T-cell (primary cell): Measurements from ENCODE around the gene ZBTB42. TPM values are rescaled to one million over a fixed set of nuclear protein-coding genes. Genes with fewer than 3 reads are reported as not detected.

Experiments
- ATAC-seq, 4 experiments: fragments of 200-7000 bp in 3 of 4; fragments of 150-1000 bp in 1 of 4; cut with Tn5 transposase; replicated peaks in 1 of 4; 1 replicate in 3 of 4; 2 replicates in 1 of 4; pipeline ENCODE4 v1.10.0; 2021; ENCODE audit warnings: moderate library complexity in 3 of 4, mild to moderate bottlenecking in 2 of 4, moderate number of reproducible peaks in 1 of 4
- CTCF ChIA-PET, 2 donors: fragments of 300-600 bp; sonication (Branson Sonifier 250); formaldehyde crosslinking; loops; one replicate each; lab custom pipeline; 2022; ENCODE audit warnings: antibody characterized with exemption in 2 of 2; lab: Charles Lee
- POLR2A ChIA-PET, 2 donors: fragments of 300-600 bp; sonication (Branson Sonifier 250); formaldehyde crosslinking; loops; one replicate each; lab custom pipeline; 2022; ENCODE audit warnings: antibody characterized with exemption in 2 of 2; lab: Charles Lee
- DNase-seq, 35 experiments: peaks; one replicate each; pipeline versions ENCODE4 v3.0.0 to v3.0.0-alpha.2; 2013 to 2023
- H3K27ac ChIP-seq: one replicate; pipeline ENCODE4 v1.5.1; 2013; ENCODE audit warnings: low read length
- H3K27me3 ChIP-seq, 2 experiments: replicated peaks in 1 of 2; 1 replicate in 1 of 2; 2 replicates in 1 of 2; pipeline versions ENCODE4 v1.6.1 to v1.7.0; 2013; ENCODE audit warnings: low read length in 1 of 2, mixed read lengths in 1 of 2; ENCODE audit not compliant: control insufficient read depth in 2 of 2, insufficient read depth in 2 of 2; ENCODE audit errors: extremely low read depth in 1 of 2
- H3K36me3 ChIP-seq, 2 donors: 1 replicate in 1 of 2; 2 replicates in 1 of 2; pipeline versions ENCODE4 v1.6.1 to v1.7.0; 2013; ENCODE audit warnings: low read length in 1 of 2; ENCODE audit not compliant: control insufficient read depth in 2 of 2, insufficient read depth in 1 of 2; ENCODE audit errors: extremely low read depth in 1 of 2
- H3K4me1 ChIP-seq, 2 experiments: 1 replicate in 1 of 2; 2 replicates in 1 of 2; pipeline versions ENCODE4 v1.6.1 to v1.7.0; 2013; ENCODE audit warnings: low read length in 2 of 2, mixed read lengths in 1 of 2; ENCODE audit not compliant: insufficient read depth in 2 of 2, control insufficient read depth in 1 of 2; ENCODE audit errors: extremely low read depth in 1 of 2
- H3K4me3 ChIP-seq, 2 donors: 1 replicate in 1 of 2; 2 replicates in 1 of 2; pipeline versions ENCODE4 v1.5.1 to v1.7.0; 2013; ENCODE audit warnings: mild to moderate bottlenecking in 2 of 2, low read length in 1 of 2, moderate library complexity in 1 of 2; ENCODE audit not compliant: control insufficient read depth in 1 of 2; ENCODE audit errors: extremely low read depth in 1 of 2
- H3K9me3 ChIP-seq: 2 replicates; pipeline ENCODE4 v1.7.0; 2013
- H3K27ac Mint-ChIP-seq, 2 donors: one replicate each; pipeline ENCODE4 v1.8.0; 2020 to 2021; ENCODE audit warnings: mild to moderate bottlenecking in 2 of 2, mixed read lengths in 2 of 2
- H3K27me3 Mint-ChIP-seq, 2 donors: one replicate each; pipeline ENCODE4 v1.8.0; 2021 to 2022; ENCODE audit warnings: mixed read lengths in 2 of 2
- H3K36me3 Mint-ChIP-seq: one replicate; pipeline ENCODE4 v1.8.0; 2021; ENCODE audit warnings: mixed read lengths
- H3K4me1 Mint-ChIP-seq, 3 donors: one replicate each; pipeline ENCODE4 v1.8.0; 2020 to 2022; ENCODE audit warnings: mixed read lengths in 3 of 3, mild to moderate bottlenecking in 1 of 3
- H3K4me3 Mint-ChIP-seq, 3 donors: one replicate each; pipeline ENCODE4 v1.8.0; 2020 to 2022; ENCODE audit warnings: mild to moderate bottlenecking in 3 of 3, mixed read lengths in 3 of 3, moderate library complexity in 3 of 3
- H3K9me3 Mint-ChIP-seq, 3 donors: one replicate each; pipeline ENCODE4 v1.8.0; 2020 to 2022; ENCODE audit warnings: mixed read lengths in 3 of 3
- WGBS: methylation state at CpG from one replicate; pipeline ENCODE4 v1.1.5; 2013; ENCODE audit warnings: missing lambda C conversion rate; ENCODE audit not compliant: insufficient coverage; 5-methylcytosine and 5-hydroxymethylcytosine counted together
- total RNA-seq, 35 experiments: library from RNA in 6 of 35; stranded (reverse) in 6 of 35; fragments of 120-200 nt in 1 of 35; gene quantifications; one replicate each; pipeline versions ENCODE4 v1.2.1 to v1.2.4 and lab custom pipeline; 2013 to 2026

Gene ZBTB42
- total RNA-seq, 5 donors from 2014 or later (not counting 1 experiment from before 2014, with no cell fraction given) = 3.5 to 10.5 (median 9.4) TPM

GRCh38 chr14:104824353-104824997 lies 23.6 kb downstream of the ZBTB42 start:
- peaks cover 20 to 27% (median 25%) of the 10 kb centered on the region in 3 donors for H3K4me1 Mint-ChIP-seq
- 100% methylated on average over 2 of the region's 2 CpGs for WGBS
- POLR2A ChIA-PET = interaction anchor here in 1 of 2 donors (0.6 kb wide), 1 partner anchor 40 kb away, joined by 3 read pairs; no protein-coding TSS in a partner anchor

GRCh38 chr14:104826189-104826860 lies 25.4 kb downstream of the ZBTB42 start:
- H3K4me3 Mint-ChIP-seq = peak overlapping the region; percentile 79 to 94 (median 83)

More at GRCh38 chr14:104824353-104824997, 23.6 kb downstream of the ZBTB42 start:
- ATAC-seq (no peak), DNase-seq (no peak)
- Mint-ChIP-seq H3K4me3 (peak overlapping the region; percentile 79 to 94 (median 83)), H3K9me3 (peaks cover 0 to 7% (median 0%) of the 10 kb centered on the region in 3 donors), H3K27me3 (peaks cover 0 to 15% of the 10 kb centered on the region in 2 donors), H3K27ac (peak overlapping the region in 1 of 2 donors; percentile 49), H3K36me3 (no peaks in the 10 kb centered on the region)
- no peak overlapping the region for H3K4me3 ChIP-seq
- H3K9me3 ChIP-seq = no peaks in the 10 kb centered on the region
- CTCF ChIA-PET = interaction anchor here in 1 of 2 donors (2.6 kb wide), 1 partner anchor 72 kb away, joined by 11 read pairs; the partner anchor contains the start of gene SIVA1
- H3K27me3 ChIP-seq = peaks cover 0 to 29% of the 10 kb centered on the region in 2 experiments
- no peaks in the 10 kb centered on the region for H3K36me3 ChIP-seq
- peaks cover 0 to 24% of the 10 kb centered on the region in 2 experiments for H3K4me1 ChIP-seq
- H3K27ac ChIP-seq = no peak overlapping the region

GRCh38 chr14:104826861-104827176 lies 25.9 kb downstream of the ZBTB42 start:
- Histone ChIP-seq H3K4me3 (peak overlapping the region; percentile 37 to 65), H3K27ac (no peak overlapping the region), H3K36me3 (no peaks in the 10 kb centered on the region), H3K27me3 (peaks cover 0 to 29% of the 10 kb centered on the region in 2 experiments), H3K9me3 (no peaks in the 10 kb centered on the region), H3K4me1 (peaks cover 0 to 24% of the 10 kb centered on the region in 2 experiments)
- Mint-ChIP-seq H3K4me1 (peaks cover 20 to 27% (median 25%) of the 10 kb centered on the region in 3 donors), H3K36me3 (no peaks in the 10 kb centered on the region), H3K4me3 (peak overlapping the region; percentile 75 to 94 (median 79)), H3K27me3 (peaks cover 0 to 15% of the 10 kb centered on the region in 2 donors), H3K27ac (peak overlapping the region in 1 of 2 donors; percentile 52), H3K9me3 (peaks cover 0 to 7% (median 0%) of the 10 kb centered on the region in 3 donors)
- ATAC-seq (peak in 3 of 4 experiments; percentile 1 to 3 (median 2)), DNase-seq (peak in 1 of 35 experiments; percentile 2)
- CTCF ChIA-PET = interaction anchor here (0.6 to 2.6 kb wide), 8 partner anchors 16 to 104 kb away, joined by 3 to 11 read pairs (median 3); partner anchors contain the start of gene SIVA1 (in 1 of the 2)
- 4% methylated on average over 22 of the region's 27 CpGs for WGBS
- POLR2A ChIA-PET = no interaction called here

More at GRCh38 chr14:104826189-104826860, 25.4 kb downstream of the ZBTB42 start:
- H3K4me3 ChIP-seq = peak overlapping the region; percentile 69 to 73
- POLR2A ChIA-PET = no interaction called here
- H3K9me3 ChIP-seq = no peaks in the 10 kb centered on the region
- no peaks in the 10 kb centered on the region for H3K36me3 Mint-ChIP-seq
- DNase-seq (peak; percentile 77 to 98 (median 90)), ATAC-seq (peak; percentile 90 to 95 (median 94))
- H3K27ac Mint-ChIP-seq = no peak overlapping the region
- CTCF ChIA-PET = interaction anchor here (0.6 to 2.6 kb wide), 11 partner anchors 16 to 139 kb away, joined by 3 to 11 read pairs (median 3); partner anchors contain the start of gene SIVA1 (in 1 of the 2)
- WGBS = under 1% methylated on average over 45 of the region's 54 CpGs
- peaks cover 20 to 27% (median 25%) of the 10 kb centered on the region in 3 donors for H3K4me1 Mint-ChIP-seq
- H3K27me3 Mint-ChIP-seq = peaks cover 0 to 15% of the 10 kb centered on the region in 2 donors
- H3K36me3 ChIP-seq = no peaks in the 10 kb centered on the region
- peaks cover 0 to 29% of the 10 kb centered on the region in 2 experiments for H3K27me3 ChIP-seq
- H3K4me1 ChIP-seq = peaks cover 0 to 24% of the 10 kb centered on the region in 2 experiments
- peaks cover 0 to 7% (median 0%) of the 10 kb centered on the region in 3 donors for H3K9me3 Mint-ChIP-seq
- H3K27ac ChIP-seq = no peak overlapping the region

GRCh38 chr14:104827177-104828055 lies 26.5 kb downstream of the ZBTB42 start:
- peaks cover 0 to 15% of the 10 kb centered on the region in 2 donors for H3K27me3 Mint-ChIP-seq
- no peaks in the 10 kb centered on the region for H3K9me3 ChIP-seq
- H3K4me1 ChIP-seq = peaks cover 0 to 24% of the 10 kb centered on the region in 2 experiments
- peak overlapping the region in 1 of 2 donors; percentile 52 for H3K27ac Mint-ChIP-seq
- peaks cover 0 to 7% (median 0%) of the 10 kb centered on the region in 3 donors for H3K9me3 Mint-ChIP-seq
- DNase-seq = peak in 33 of 35 experiments; percentile 21 to 69 (median 45)
- CTCF ChIA-PET = interaction anchor here (0.6 to 2.6 kb wide), 6 partner anchors 15 to 104 kb away, joined by 3 to 11 read pairs (median 4); partner anchors contain the start of gene SIVA1 (in 1 of the 2)
- H3K27ac ChIP-seq = no peak overlapping the region
- H3K4me3 ChIP-seq = peak overlapping the region; percentile 37 to 65
- POLR2A ChIA-PET = no interaction called here
- no peaks in the 10 kb centered on the region for H3K36me3 ChIP-seq
- no peaks in the 10 kb centered on the region for H3K36me3 Mint-ChIP-seq
- H3K4me3 Mint-ChIP-seq = peak overlapping the region; percentile 75 to 94 (median 79)
- H3K27me3 ChIP-seq = peaks cover 0 to 29% of the 10 kb centered on the region in 2 experiments
- ATAC-seq = peak; percentile 48 to 70 (median 56)
- WGBS = 9% methylated on average over 35 of the region's 39 CpGs
- H3K4me1 Mint-ChIP-seq = peaks cover 20 to 27% (median 25%) of the 10 kb centered on the region in 3 donors

GRCh38 chr14:104830781-104831180 lies 29.9 kb downstream of the ZBTB42 start:
- H3K4me1 Mint-ChIP-seq = peaks cover 12 to 14% (median 13%) of the 10 kb centered on the region in 3 donors
- no peak overlapping the region for H3K4me3 ChIP-seq
- WGBS = 72% methylated on average over 9 of the region's 9 CpGs
- peaks cover 0 to 25% of the 10 kb centered on the region in 2 experiments for H3K27me3 ChIP-seq
- ATAC-seq = no peak
- no peaks in the 10 kb centered on the region for H3K36me3 ChIP-seq
- no peaks in the 10 kb centered on the region for H3K9me3 ChIP-seq
- H3K4me3 Mint-ChIP-seq = no peak overlapping the region
- CTCF ChIA-PET = interaction anchor here in 1 of 2 donors (0.6 kb wide), 1 partner anchor 967 kb away, joined by 6 read pairs; no protein-coding TSS in a partner anchor
- no peak overlapping the region for H3K27ac ChIP-seq
- H3K27me3 Mint-ChIP-seq = peaks cover 0 to 8% of the 10 kb centered on the region in 2 donors
- H3K27ac Mint-ChIP-seq = no peak overlapping the region
- H3K9me3 Mint-ChIP-seq = no peaks in the 10 kb centered on the region
- POLR2A ChIA-PET = no interaction called here
- DNase-seq = no peak
- H3K4me1 ChIP-seq = peaks cover 0 to 20% of the 10 kb centered on the region in 2 experiments
- H3K36me3 Mint-ChIP-seq = no peaks in the 10 kb centered on the region
